Measurements from ENCODE around the gene ACOT7. TPM values are rescaled to one million over a fixed set of nuclear protein-coding genes. Genes with fewer than 3 reads are reported as not detected.

ACOT7 gene
- polyA plus RNA-seq, 1 experiment: 157 TPM

- no peaks in the 10 kb centered on the region for H3K36me3 ChIP-seq (ENCODE audit: control insufficient read depth, insufficient read depth, low read length)
- TF ChIP-seq CTCF (IDR thresholded peaks at IDR 0.05; ENCODE audit: insufficient read depth, low read depth, low read length): no peak
- no peaks in the 10 kb centered on the region for H3K27me3 ChIP-seq (ENCODE audit: control insufficient read depth, insufficient read depth, low read length)
- no peak overlapping the region for H3K4me3 ChIP-seq (ENCODE audit: low read depth, low read length)
- POLR2A ChIA-PET: no interaction called here
- DNase-seq (ENCODE audit: low read depth): no peak
- CTCF ChIA-PET: no interaction called here
These were observed 123.2 kb downstream of the ACOT7 start for GRCh38 chr1:6270401-6270800.

GRCh38 chr1:6269720-6270400 is 123.7 kb downstream of the ACOT7 start:
- H3K27me3 ChIP-seq (ENCODE audit: control insufficient read depth, insufficient read depth, low read length): no peaks in the 10 kb centered on the region
- DNase-seq (ENCODE audit: low read depth): no peak
- TF ChIP-seq CTCF (IDR thresholded peaks at IDR 0.05; ENCODE audit: insufficient read depth, low read depth, low read length): no peak
- no peak overlapping the region for H3K4me3 ChIP-seq (ENCODE audit: low read depth, low read length)
- ChIA-PET POLR2A (no interaction called here), CTCF (no interaction called here)
- H3K36me3 ChIP-seq (ENCODE audit: control insufficient read depth, insufficient read depth, low read length): no peaks in the 10 kb centered on the region

- DNase-seq (ENCODE audit: low read depth): no peak
- Histone ChIP-seq H3K36me3 (ENCODE audit: control insufficient read depth, insufficient read depth, low read length) (no peaks in the 10 kb centered on the region), H3K27me3 (ENCODE audit: control insufficient read depth, insufficient read depth, low read length) (no peaks in the 10 kb centered on the region), H3K4me3 (ENCODE audit: low read depth, low read length) (no peak overlapping the region)
- ChIA-PET POLR2A (no interaction called here), CTCF (no interaction called here)
- TF ChIP-seq CTCF (IDR thresholded peaks at IDR 0.05; ENCODE audit: insufficient read depth, low read depth, low read length): no peak
These were observed 124.3 kb downstream of the ACOT7 start for GRCh38 chr1:6269296-6269695.

DNA sequence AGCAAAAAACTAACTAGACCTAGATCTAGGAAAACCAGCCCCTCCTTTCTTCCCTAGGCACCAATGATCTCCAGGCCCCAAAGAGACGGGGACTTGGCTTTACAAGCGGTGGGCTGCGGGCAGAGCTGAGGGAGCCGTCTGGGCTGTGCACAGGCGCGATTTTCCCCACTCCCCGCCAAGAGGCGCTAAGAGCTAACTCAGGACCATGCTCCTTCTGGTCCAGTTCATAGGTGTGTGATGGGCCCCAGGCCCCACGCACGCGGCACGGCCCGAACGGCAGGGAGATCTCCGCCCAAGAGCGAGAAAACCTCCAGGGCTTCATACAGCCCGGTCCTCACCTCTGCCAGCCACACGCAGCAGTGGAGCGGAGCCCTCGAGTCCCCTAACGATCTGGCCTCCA is 125.2 kb downstream of the ACOT7 start:
- ChIA-PET CTCF (interaction anchor here (1.5 kb wide), 1 partner anchor 81 kb away, joined by 6 read pairs; no protein-coding TSS in a partner anchor), POLR2A (no interaction called here)
- no peaks in the 10 kb centered on the region for H3K27me3 ChIP-seq (ENCODE audit: control insufficient read depth, insufficient read depth, low read length)
- no peak for DNase-seq (ENCODE audit: low read depth)
- TF ChIP-seq CTCF (IDR thresholded peaks at IDR 0.05; ENCODE audit: insufficient read depth, low read depth, low read length): no peak
- H3K36me3 ChIP-seq (ENCODE audit: control insufficient read depth, insufficient read depth, low read length): no peaks in the 10 kb centered on the region
- H3K4me3 ChIP-seq (ENCODE audit: low read depth, low read length): no peak overlapping the region

DNA sequence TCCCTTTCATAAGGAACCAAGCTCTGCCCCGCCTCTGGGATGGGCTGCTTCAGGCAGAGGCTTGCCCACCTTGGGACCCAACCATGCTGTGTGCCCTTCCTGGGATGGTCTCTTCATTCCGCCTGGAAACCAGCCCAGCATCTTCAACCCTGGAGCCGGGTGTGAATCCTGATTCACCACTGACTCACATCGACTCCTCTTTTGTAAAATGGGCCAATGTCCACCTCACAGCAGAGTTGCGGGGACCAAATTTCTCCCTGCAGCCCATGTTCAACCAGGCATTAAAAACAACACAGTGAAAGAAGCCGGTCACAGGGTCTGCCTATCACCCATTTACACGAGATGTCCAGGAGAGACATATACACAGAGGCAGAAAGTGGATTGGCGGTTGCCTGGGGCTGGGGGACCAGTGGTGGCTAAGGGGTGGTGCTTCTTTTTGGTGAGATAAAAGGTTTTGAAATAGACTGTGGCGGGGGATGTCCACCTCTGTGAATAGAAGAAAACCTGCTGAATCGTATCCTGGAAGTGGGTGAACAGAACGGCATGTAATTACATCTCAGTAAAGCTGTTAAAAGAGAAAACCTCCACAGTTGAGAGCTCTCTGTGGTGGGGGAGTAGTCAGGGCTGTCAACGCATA is 125.8 kb downstream of the ACOT7 start:
- Histone ChIP-seq H3K36me3 (ENCODE audit: control insufficient read depth, insufficient read depth, low read length) (no peaks in the 10 kb centered on the region), H3K4me3 (ENCODE audit: low read depth, low read length) (no peak overlapping the region), H3K27me3 (ENCODE audit: control insufficient read depth, insufficient read depth, low read length) (no peaks in the 10 kb centered on the region)
- DNase-seq (ENCODE audit: low read depth): no peak
- TF ChIP-seq CTCF (IDR thresholded peaks at IDR 0.05; ENCODE audit: insufficient read depth, low read depth, low read length): no peak
- CTCF ChIA-PET: interaction anchor here (0.6 to 1.6 kb wide), 4 partner anchors 22 to 81 kb away, joined by 3 to 6 read pairs (median 3); no protein-coding TSS in a partner anchor
- POLR2A ChIA-PET: no interaction called here

Data from BJ (cell line).